HL-60 (cell line): ENCODE data around the gene OR2T1.
"Not testable (repeated sequence)": the region's sequence is repeated elsewhere in the genome, so short reads cannot be mapped to it uniquely, and the experiment has no call there.

ENCODE experiments used
- POLR2AphosphoS5 ChIP-seq: IDR thresholded peaks from 2 replicates; pipeline ENCODE4 v1.6.1; 2012; ENCODE audit warnings: low read depth
- REST ChIP-seq: IDR thresholded peaks from 2 replicates; pipeline ENCODE4 v1.6.1; 2012; ENCODE audit warnings: low read depth; ENCODE audit not compliant: insufficient replicate concordance
- SPI1 ChIP-seq: IDR thresholded peaks from 2 replicates; pipeline ENCODE4 v1.6.1; 2012; ENCODE audit warnings: low read depth, mild to moderate bottlenecking, borderline replicate concordance
- TF ChIP-seq, protein P1 (sequence below): IDR thresholded peaks from one replicate; pipeline ENCODE4 v1.5.1; 2011; ENCODE audit warnings: low read length, control low read depth, inconsistent platforms; ENCODE audit not compliant: insufficient read depth

DNA sequence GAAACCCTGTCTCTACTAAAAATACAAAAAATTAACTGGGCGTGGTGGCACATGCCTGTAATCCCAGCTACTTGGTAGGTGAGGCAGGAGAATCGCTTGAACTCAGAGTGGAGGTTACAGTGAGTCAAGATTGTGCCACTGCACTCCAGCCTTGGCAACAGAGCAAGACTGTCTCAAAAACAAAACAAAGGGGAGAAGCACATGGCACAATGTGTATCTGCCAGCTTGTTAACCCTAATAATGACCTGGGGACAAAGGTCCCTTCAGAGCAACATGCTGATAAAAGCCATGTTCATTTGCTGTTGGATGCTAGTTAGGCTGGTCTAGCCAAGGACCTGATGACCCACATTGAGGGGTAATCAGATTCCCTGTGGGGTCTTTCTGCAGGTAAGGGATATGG lies 53.8 kb downstream of the OR2T1 start:
- TF ChIP-seq POLR2AphosphoS5, REST, SPI1: not testable (repeated sequence)
- TF ChIP-seq, protein P1, sequence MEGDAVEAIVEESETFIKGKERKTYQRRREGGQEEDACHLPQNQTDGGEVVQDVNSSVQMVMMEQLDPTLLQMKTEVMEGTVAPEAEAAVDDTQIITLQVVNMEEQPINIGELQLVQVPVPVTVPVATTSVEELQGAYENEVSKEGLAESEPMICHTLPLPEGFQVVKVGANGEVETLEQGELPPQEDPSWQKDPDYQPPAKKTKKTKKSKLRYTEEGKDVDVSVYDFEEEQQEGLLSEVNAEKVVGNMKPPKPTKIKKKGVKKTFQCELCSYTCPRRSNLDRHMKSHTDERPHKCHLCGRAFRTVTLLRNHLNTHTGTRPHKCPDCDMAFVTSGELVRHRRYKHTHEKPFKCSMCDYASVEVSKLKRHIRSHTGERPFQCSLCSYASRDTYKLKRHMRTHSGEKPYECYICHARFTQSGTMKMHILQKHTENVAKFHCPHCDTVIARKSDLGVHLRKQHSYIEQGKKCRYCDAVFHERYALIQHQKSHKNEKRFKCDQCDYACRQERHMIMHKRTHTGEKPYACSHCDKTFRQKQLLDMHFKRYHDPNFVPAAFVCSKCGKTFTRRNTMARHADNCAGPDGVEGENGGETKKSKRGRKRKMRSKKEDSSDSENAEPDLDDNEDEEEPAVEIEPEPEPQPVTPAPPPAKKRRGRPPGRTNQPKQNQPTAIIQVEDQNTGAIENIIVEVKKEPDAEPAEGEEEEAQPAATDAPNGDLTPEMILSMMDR = not testable (repeated sequence)
